Retinal pigment epithelial cell (primary cell): ENCODE results near the gene DIP2C.

Experiments used
- DNase-seq: peaks from one replicate; pipeline ENCODE4 v3.0.0-alpha.2; 2010; ENCODE audit warnings: low read depth
- H3K4me3 ChIP-seq: 2 replicates; pipeline ENCODE4 v1.5.1; 2011; ENCODE audit warnings: mild to moderate bottlenecking, low read length, control low read depth, moderate library complexity
- CTCF ChIP-seq: conservative IDR thresholded peaks from 2 replicates; pipeline ENCODE4 v1.5.1; 2011; ENCODE audit warnings: low read depth, low read length, control low read depth, inconsistent platforms

Gene DIP2C

GRCh38 chr10:393106-393745, 296.2 kb downstream of the DIP2C start:
- DNase-seq = no peak
- no peak overlapping the region for H3K4me3 ChIP-seq
- no peak for TF ChIP-seq CTCF

GRCh38 chr10:392705-393037, 296.8 kb downstream of the DIP2C start:
- no peak for TF ChIP-seq CTCF
- no peak for DNase-seq
- no peak overlapping the region for H3K4me3 ChIP-seq

GRCh38 chr10:391847-392704, 297.4 kb downstream of the DIP2C start:
- no peak for TF ChIP-seq CTCF
- DNase-seq = no peak
- no peak overlapping the region for H3K4me3 ChIP-seq

GRCh38 chr10:391305-391704, 298.2 kb downstream of the DIP2C start:
- no peak overlapping the region for H3K4me3 ChIP-seq
- no peak for DNase-seq
- TF ChIP-seq CTCF = no peak

- TF ChIP-seq CTCF = no peak
- no peak for DNase-seq
- H3K4me3 ChIP-seq = no peak overlapping the region
Measured at GRCh38 chr10:390449-391100, 298.9 kb downstream of the DIP2C start.

GRCh38 chr10:389836-390448, 299.5 kb downstream of the DIP2C start:
- TF ChIP-seq CTCF = no peak
- H3K4me3 ChIP-seq = no peak overlapping the region
- DNase-seq = no peak
